NCI-H187 (cell line): ENCODE data around the gene ESRRA.
"Not testable (repeated sequence)": the region's sequence is repeated elsewhere in the genome, so short reads cannot be mapped to it uniquely, and the experiment has no call there.

Experiments used
- DNase-seq, 2 experiments: peaks; one replicate each; lab custom pipeline; 2025; lab: John Stamatoyannopoulos, UW

ESRRA gene

DNA sequence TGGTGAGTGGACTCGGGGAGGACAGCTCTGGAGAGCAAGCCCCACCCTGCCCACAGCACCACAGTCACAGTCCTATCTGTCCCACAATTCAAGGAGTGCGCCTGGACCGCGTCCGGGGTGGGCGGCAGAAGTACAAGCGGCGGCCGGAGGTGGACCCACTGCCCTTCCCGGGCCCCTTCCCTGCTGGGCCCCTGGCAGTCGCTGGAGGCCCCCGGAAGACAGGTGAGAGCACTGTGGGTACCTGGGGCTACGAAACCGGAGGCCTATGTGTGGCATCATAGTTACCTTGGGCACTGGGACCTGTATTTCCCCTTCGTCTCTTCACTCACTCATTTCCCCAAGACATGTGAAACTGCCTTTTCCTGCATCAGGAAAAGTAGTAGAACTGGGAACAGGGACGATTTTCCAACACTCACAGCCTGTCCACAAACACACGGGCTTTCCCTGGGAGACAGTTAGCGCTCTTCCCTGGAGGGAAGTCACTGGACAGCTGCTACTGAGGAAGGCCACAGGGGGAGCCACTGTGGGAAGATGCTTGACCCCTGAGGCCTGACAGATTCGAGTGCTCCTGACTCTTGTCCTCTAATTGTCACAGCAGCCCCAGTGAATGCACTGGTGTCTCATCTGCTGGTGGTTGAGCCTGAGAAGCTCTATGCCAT is 9.0 kb downstream of the ESRRA start:
- DNase-seq, result no peak

DNA sequence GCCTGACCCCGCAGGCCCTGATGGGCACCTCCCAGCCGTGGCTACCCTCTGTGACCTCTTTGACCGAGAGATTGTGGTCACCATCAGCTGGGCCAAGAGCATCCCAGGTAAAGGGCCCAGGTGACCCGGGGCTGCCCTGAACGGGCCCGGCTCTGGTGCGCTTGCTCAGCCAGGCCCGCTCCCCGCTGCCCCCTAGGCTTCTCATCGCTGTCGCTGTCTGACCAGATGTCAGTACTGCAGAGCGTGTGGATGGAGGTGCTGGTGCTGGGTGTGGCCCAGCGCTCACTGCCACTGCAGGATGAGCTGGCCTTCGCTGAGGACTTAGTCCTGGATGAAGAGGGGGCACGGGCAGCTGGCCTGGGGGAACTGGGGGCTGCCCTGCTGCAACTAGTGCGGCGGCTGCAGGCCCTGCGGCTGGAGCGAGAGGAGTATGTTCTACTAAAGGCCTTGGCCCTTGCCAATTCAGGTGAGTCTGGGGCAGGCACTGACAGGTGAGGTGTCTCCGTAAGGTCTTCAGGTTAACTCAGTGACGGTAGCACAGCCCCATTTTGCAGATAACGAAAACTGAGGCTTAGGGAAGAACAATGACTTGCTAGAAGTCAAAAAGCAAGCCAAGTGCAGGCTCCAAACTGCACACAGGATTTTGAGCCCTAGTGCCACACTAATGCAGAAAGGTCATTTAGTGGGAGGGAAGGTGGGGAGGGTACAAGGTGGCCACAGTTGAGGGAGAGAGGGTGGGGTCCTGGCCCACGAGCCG is 9.7 kb downstream of the ESRRA start:
- DNase-seq, result no peak

DNA sequence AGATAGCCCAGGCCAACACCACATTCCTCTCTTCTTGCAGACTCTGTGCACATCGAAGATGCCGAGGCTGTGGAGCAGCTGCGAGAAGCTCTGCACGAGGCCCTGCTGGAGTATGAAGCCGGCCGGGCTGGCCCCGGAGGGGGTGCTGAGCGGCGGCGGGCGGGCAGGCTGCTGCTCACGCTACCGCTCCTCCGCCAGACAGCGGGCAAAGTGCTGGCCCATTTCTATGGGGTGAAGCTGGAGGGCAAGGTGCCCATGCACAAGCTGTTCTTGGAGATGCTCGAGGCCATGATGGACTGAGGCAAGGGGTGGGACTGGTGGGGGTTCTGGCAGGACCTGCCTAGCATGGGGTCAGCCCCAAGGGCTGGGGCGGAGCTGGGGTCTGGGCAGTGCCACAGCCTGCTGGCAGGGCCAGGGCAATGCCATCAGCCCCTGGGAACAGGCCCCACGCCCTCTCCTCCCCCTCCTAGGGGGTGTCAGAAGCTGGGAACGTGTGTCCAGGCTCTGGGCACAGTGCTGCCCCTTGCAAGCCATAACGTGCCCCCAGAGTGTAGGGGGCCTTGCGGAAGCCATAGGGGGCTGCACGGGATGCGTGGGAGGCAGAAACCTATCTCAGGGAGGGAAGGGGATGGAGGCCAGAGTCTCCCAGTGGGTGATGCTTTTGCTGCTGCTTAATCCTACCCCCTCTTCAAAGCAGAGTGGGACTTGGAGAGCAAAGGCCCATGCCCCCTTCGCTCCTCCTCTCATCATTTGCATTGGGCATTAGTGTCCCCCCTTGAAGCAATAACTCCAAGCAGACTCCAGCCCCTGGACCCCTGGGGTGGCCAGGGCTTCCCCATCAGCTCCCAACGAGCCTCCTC is 10.6 kb downstream of the ESRRA start:
- not testable (repeated sequence) for DNase-seq

DNA sequence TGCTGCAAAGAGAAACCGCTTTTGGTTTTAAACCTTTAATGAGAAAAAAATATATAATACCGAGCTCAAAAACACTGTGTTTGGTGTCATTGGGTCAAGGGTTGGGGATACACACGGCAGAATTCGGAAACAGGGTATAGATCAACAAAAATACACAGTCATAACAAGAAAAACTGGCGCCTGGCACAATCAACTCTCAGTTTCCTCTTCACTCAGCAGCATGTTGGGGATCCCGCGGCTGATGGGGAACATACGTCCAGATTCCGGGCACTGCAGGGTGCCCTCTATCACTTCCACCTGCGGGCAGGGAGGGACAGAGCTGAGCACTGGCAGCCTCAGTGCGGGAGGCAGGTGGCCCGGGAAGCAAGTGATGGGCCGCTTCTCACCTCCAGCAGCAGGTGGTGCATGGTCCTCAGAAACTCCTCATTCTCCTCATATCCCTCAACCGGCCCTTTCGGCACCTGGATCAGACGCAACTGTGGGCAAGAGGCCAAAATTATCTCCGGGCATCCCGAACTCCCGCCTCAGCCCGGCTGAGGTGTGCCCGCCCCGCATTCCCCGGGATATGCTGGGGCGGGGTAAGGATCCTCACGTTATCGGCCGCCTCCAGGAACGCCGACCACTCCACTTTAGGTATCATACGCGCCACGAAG is 11.5 kb downstream of the ESRRA start:
- no peak for DNase-seq

DNA sequence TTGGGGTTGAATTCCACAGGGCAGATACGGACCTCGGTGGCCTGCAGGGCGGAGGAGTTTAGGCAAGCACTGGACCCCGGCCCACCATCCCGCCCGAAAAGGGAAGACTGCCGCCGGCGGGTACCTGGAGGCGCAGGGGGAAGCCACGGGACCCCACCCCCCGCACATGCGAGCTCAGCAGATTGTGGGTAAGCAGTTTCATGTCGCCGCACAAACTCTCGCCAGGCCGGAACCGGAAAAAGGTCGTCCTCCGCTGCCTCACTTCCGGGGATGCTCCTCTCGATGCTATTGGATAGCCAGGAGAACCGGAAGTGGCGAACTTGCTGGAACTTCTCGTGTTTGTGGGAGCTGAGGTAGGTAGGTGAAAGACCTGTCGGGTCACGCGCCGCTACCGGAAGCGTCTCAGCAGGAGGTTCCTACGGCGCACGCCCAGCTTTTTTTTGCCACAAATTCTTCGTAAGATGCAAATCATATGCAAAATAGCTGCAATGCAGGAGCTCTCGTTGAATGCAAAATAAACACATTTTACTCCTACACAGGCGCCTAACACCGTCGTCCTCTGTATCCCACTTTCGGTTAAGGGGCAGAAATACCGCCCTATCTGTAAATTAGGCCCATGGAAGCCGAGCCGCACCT is 12.1 kb downstream of the ESRRA start, which contains the start of gene TRMT112:
Gene TRMT112 (minus strand): TSS at position 235 of the 636 bp plus-strand sequence. CDS start 33 bp downstream, at position 202.
- DNase-seq, result peak; percentile 84 to 90

DNA sequence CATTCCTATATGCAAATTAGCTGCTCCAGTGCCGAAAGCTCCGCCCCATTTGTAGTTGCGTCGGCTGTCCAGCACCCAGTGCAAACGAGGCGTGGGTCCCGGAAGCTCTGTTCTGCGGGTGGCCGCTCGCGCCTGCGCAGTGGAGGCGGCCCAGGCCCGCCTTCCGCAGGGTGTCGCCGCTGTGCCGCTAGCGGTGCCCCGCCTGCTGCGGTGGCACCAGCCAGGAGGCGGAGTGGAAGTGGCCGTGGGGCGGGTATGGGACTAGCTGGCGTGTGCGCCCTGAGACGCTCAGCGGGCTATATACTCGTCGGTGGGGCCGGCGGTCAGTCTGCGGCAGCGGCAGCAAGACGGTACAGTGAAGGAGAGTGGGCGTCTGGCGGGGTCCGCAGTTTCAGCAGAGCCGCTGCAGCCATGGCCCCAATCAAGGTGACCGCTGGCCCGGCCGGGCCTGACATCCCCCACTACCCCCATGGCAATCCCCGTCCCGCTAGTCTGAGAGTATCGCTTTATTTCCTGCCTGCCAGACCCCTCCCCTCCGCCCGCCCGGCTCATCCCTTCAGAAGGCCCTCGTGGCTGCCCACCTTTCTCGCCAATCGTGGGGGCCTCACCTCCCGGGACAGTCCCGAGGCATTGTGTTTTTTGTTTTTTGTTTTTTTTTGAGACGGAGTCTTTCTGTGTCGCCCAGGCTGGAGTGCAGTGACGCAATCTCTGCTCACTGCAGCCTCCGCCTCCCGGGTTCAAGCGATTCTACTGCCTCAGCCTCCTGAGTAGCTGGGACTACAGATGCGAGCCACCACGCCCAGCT is 12.8 kb downstream of the ESRRA start, which contains the start of gene PRDX5:
Gene PRDX5 (plus strand): TSS at position 161 of the 805 bp plus-strand sequence. CDS start 95 bp downstream, at position 256.
- DNase-seq, result peak; percentile 85 to 93

DNA sequence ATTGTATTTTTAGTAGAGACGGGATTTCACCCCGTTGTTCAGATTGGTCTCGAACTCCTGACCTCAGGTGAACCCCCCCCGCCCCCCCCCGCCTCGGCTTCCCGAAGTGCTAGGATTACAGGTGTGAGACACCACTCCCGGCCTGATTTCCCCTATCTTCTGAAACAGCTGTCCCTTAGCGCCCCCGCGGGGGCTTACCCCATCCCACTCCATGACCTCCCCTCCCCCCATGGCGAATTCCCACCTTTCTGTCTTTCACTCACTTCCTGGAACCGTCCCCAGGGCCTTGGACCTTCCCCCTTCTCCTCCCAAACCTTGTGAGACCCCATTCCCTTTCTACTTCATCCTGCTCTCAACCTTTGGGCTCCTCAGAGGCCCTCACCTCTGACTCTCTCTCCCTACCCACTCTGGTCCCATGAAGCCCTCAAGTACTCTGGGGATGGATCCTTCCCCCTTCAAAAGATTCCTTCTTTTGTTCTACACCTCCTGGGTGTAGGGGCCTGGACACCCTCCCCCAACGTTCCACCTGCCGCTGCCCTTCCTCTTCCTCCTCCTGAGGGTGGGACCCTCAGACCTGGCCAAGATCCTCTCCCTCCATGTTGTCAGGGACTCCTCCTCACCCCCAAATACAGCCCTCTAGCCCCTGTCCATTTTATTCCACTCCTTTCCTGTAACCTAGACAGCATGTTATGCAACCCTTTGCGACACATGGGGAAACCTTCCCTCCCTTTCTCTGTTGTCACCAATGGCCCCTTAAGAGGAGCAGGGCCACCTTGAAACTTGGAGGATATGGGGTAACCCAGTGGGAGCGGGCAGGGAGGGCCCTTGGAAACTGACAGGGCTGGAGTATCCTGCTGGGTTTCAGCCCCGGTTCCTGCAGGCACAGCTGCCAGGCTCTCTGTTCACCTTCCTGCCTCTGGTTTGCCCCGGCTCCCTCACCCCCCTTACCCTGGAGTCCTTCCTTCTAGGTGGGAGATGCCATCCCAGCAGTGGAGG is 13.7 kb downstream of the ESRRA start:
- no peak for DNase-seq

DNA sequence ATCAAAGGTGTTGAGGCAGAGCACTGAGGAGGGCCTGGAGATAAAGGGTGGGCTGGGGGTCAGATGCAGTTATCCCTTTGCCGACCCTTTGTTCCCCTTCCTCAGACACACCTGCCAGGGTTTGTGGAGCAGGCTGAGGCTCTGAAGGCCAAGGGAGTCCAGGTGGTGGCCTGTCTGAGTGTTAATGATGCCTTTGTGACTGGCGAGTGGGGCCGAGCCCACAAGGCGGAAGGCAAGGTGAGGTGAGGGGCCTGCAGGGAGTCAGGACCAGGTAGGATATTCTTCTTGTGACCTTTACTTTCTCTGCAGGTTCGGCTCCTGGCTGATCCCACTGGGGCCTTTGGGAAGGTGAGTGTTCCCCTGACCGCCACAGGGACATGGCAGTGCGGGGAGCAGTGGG is 15.2 kb downstream of the ESRRA start:
- no peak for DNase-seq

- DNase-seq, result no peak
Measured at GRCh38 chr11:64321026-64321425, 15.7 kb downstream of the ESRRA start.

DNA sequence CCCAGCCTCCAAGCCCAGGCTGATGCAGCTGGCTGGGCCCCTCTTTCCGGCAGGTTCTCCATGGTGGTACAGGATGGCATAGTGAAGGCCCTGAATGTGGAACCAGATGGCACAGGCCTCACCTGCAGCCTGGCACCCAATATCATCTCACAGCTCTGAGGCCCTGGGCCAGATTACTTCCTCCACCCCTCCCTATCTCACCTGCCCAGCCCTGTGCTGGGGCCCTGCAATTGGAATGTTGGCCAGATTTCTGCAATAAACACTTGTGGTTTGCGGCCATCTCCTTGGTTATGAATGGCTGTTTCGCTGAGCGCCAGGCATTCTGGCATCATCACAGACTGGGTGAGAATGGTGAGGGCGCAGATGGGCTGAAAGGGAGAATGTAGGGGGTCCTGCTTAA is 16.2 kb downstream of the ESRRA start:
- DNase-seq, result no peak

GRCh38 chr11:64322925-64323260 is 17.6 kb downstream of the ESRRA start:
- no peak for DNase-seq

- DNase-seq, result no peak
Measured at GRCh38 chr11:64323373-64323772, 18.0 kb downstream of the ESRRA start.

GRCh38 chr11:64323984-64324383 is 18.7 kb downstream of the ESRRA start:
- not testable (repeated sequence) for DNase-seq

- DNase-seq, result no peak
Measured at GRCh38 chr11:64324692-64325469, 19.6 kb downstream of the ESRRA start.

DNA sequence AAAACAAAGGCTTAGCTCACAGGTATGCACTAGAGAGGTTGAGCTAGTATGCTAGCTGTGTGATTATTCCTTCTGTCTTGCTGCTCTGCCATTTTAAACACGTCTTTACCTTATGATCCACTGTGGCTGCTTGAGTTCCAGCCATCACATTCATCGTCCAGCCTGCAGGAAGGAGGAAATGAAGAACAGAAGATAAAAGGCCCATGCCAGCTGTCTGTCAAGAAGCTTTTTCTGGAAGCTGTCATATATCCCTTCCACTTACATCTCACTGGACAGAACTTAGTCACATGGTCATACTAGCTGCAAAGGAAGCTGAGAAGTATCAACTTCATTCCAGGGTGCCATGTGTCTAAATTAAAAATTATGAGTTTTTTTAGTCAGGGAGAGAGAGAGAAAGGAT is 22.1 kb downstream of the ESRRA start:
- DNase-seq, result no peak

- DNase-seq, result no peak
Measured at GRCh38 chr11:64327993-64328392, 22.7 kb downstream of the ESRRA start.

- no peak for DNase-seq
Measured at GRCh38 chr11:64330888-64331287, 25.6 kb downstream of the ESRRA start.

DNA sequence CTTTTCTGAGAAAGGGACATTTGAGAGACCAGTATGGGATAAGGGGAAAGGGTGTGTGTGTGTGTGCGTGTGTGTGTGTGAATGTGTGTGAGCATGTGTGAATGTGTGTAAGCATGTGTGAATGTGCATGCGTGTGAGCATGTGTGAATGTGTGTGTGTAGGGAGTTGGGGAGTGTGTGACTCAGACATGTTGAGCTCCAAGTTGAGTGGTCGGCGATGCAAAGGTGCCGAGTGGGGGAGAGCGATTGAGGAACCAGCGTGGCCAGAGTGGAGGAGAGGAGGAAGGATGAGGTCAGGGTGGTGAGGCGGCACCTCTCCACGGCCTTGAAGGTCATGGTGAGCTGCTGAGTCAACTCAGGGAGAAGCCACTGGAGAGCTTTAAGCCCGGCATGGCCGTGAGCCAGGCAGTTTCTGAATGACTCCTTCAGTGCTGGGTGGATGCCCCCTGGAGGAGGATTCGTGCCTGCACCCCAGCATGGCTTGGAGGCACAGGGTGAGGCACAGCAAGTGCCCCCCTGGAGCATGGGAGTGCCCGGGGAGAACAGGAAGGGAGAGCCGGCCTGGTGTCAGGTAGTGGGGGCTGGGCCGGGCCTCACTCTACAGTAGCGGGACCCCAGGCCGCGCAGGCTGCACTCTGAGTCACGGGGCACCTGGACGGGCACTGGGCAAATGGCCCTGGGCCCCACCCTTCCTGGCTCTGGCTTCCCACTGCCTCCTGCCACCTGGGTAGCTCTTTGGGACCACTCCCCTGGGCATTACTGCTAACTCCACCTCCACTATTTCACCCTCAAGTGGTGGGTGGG is 26.4 kb downstream of the ESRRA start:
- DNase-seq, result no peak
